HCT116 (cell line): ENCODE measurements around the gene SPTY2D1. TPM values are rescaled to one million over a fixed set of nuclear protein-coding genes. Genes with fewer than 3 reads are reported as not detected.

Source experiments
- ATAC-seq: fragments of 200-7000 bp; cut with Tn5 transposase; 2 replicates; pipeline ENCODE4 v1.9.1; 2020; ENCODE audit warnings: mild to moderate bottlenecking, moderate library complexity
- BruUV-seq: library from RNA; stranded (reverse); fragments of 400-500 nt; replicated peaks from 2 replicates; lab custom pipeline; 2021; lab: Mats Ljungman, UMichigan
- CTCF ChIA-PET: fragments of 300-600 bp; sonication (Branson Sonifier 250); formaldehyde crosslinking; loops from one replicate; lab custom pipeline; 2021; ENCODE audit warnings: antibody characterized with exemption; lab: Charles Lee
- POLR2A ChIA-PET: fragments of 300-600, 350-600 bp; sonication (Branson Sonifier 250); formaldehyde crosslinking; loops from one replicate; lab custom pipeline; 2021; ENCODE audit warnings: antibody characterized with exemption; lab: Charles Lee
- RAD21 ChIA-PET, 2 experiments: fragments of 300-600 bp; sonication (Branson Sonifier 250); formaldehyde crosslinking; loops; one replicate each; lab custom pipeline; 2023; ENCODE audit warnings: low total read pairs in 2 of 2; ENCODE audit not compliant: uncharacterized antibody in 2 of 2, unreplicated experiment in 2 of 2, low non-redundant PET in 1 of 2; lab: Charles Lee
- DNase-seq: peaks from one replicate; pipeline ENCODE4 v3.0.0-alpha.2; 2010; ENCODE audit warnings: low read depth, low spot score
- H2AFZ ChIP-seq: fragments of 200-600 bp; shearing (Covaris generic), sonication (generic); 2 replicates; pipeline ENCODE4 v1.6.1; 2017; ENCODE audit warnings: low read depth, mixed run types, mixed read lengths, antibody characterized with exemption, low read length; ENCODE audit not compliant: poor library complexity, severe bottlenecking
- H3K27ac ChIP-seq: 2 replicates; pipeline ENCODE4 v1.5.1; 2012; ENCODE audit warnings: low read depth, low read length
- H3K27me3 ChIP-seq: fragments of 200-600 bp; sonication (generic); 2 replicates; pipeline ENCODE4 v1.6.1; 2016; ENCODE audit warnings: mixed run types, low read length, mixed read lengths; ENCODE audit not compliant: insufficient read depth
- H3K36me3 ChIP-seq, 2 experiments: fragments of 200-500 bp in 1 of 2; fragments of 200-600 bp in 1 of 2; sonication (Bioruptor generic) in 1 of 2; sonication (generic) in 1 of 2; 2 replicates each; pipeline versions ENCODE4 v1.5.1 to v1.6.1; 2014 to 2016; ENCODE audit warnings: low read length in 2 of 2, inconsistent platforms in 1 of 2, mixed read lengths in 1 of 2, mixed run types in 1 of 2; ENCODE audit not compliant: insufficient read depth in 2 of 2, control insufficient read depth in 1 of 2
- H3K4me1 ChIP-seq, 2 experiments: fragments of 200-600 bp in 1 of 2; sonication (generic) in 1 of 2; 2 replicates each; pipeline versions ENCODE4 v1.5.1 to v1.6.1; 2012 to 2017; ENCODE audit warnings: low read length in 2 of 2, inconsistent platforms in 1 of 2, mild to moderate bottlenecking in 1 of 2, mixed read lengths in 1 of 2, mixed run types in 1 of 2, moderate library complexity in 1 of 2; ENCODE audit not compliant: insufficient read depth in 2 of 2, control insufficient read depth in 1 of 2
- H3K4me2 ChIP-seq: fragments of 200-600 bp; sonication (generic); 2 replicates; pipeline ENCODE4 v1.6.1; 2017; ENCODE audit warnings: mixed run types, low read length, mixed read lengths
- H3K4me3 ChIP-seq, 2 experiments: fragments of 200-600 bp in 1 of 2; sonication (generic) in 1 of 2; replicated peaks in 1 of 2; 2 replicates each; pipeline ENCODE4 v1.5.1; 2011 to 2016; ENCODE audit warnings: low read length in 2 of 2, control low read depth in 1 of 2, low read depth in 1 of 2, mild to moderate bottlenecking in 1 of 2, mixed read lengths in 1 of 2, mixed run types in 1 of 2
- H3K79me2 ChIP-seq: fragments of 200-600 bp; sonication (generic); 2 replicates; pipeline ENCODE4 v1.6.1; 2017; ENCODE audit warnings: mild to moderate bottlenecking, mixed run types, low read length, moderate library complexity, mixed read lengths; ENCODE audit not compliant: insufficient read depth
- H3K9ac ChIP-seq: fragments of 200-600 bp; sonication (generic); 2 replicates; pipeline ENCODE4 v1.6.1; 2016; ENCODE audit warnings: low read length, mixed read lengths
- H3K9me2 ChIP-seq: fragments of 200-600 bp; sonication (generic), shearing (Covaris generic); 2 replicates; pipeline ENCODE4 v1.6.1; 2017; ENCODE audit warnings: mixed run types, mild to moderate bottlenecking, moderate library complexity; ENCODE audit not compliant: insufficient read depth
- H3K9me3 ChIP-seq, 2 experiments: fragments of 200-500 bp in 1 of 2; fragments of 200-600 bp in 1 of 2; sonication (Bioruptor generic) in 1 of 2; sonication (generic) in 1 of 2; 2 replicates each; pipeline ENCODE4 v1.6.1; 2014 to 2017; ENCODE audit warnings: low read length in 2 of 2, mixed read lengths in 2 of 2, inconsistent platforms in 1 of 2, low read depth in 1 of 2, mild to moderate bottlenecking in 1 of 2, mixed run types in 1 of 2, moderate library complexity in 1 of 2; ENCODE audit not compliant: control insufficient read depth in 1 of 2, insufficient read depth in 1 of 2
- H4K20me1 ChIP-seq: fragments of 200-600 bp; sonication (generic), shearing (Covaris generic); 2 replicates; pipeline ENCODE4 v1.6.1; 2017; ENCODE audit warnings: mixed run types, mild to moderate bottlenecking, moderate library complexity; ENCODE audit not compliant: insufficient read depth
- CBX3 ChIP-seq: IDR thresholded peaks from 2 replicates; pipeline ENCODE4 v1.6.1; 2012; ENCODE audit warnings: low read depth
- CEBPB ChIP-seq: IDR thresholded peaks from 2 replicates; pipeline ENCODE4 v1.6.1; 2012; ENCODE audit warnings: low read depth
- ELF1 ChIP-seq: IDR thresholded peaks from 2 replicates; pipeline ENCODE4 v1.6.1; 2012; ENCODE audit warnings: low read depth, borderline replicate concordance
- EZH2 ChIP-seq: fragments of 200-600 bp; sonication (generic); IDR thresholded peaks from 2 replicates; pipeline ENCODE4 v1.6.1; 2017; ENCODE audit warnings: antibody characterized with exemption, mixed run types
- FOSL1 ChIP-seq: IDR thresholded peaks from 2 replicates; pipeline ENCODE4 v1.6.1; 2012; ENCODE audit warnings: low read depth
- JUND ChIP-seq: IDR thresholded peaks from 2 replicates; pipeline ENCODE4 v1.6.1; 2012
- MAX ChIP-seq: IDR thresholded peaks from 2 replicates; pipeline ENCODE4 v1.6.1; 2012
- POLR2A ChIP-seq: IDR thresholded peaks from 2 replicates; pipeline ENCODE4 v1.7.0; 2011; ENCODE audit warnings: borderline replicate concordance; ENCODE audit not compliant: insufficient read depth, insufficient read length; ENCODE audit errors: extremely low read depth
- REST ChIP-seq: IDR thresholded peaks from 2 replicates; pipeline ENCODE4 v1.6.1; 2012; ENCODE audit warnings: low read depth
- SRF ChIP-seq: IDR thresholded peaks from 2 replicates; pipeline ENCODE4 v1.6.1; 2012; ENCODE audit warnings: low read depth
- TCF7L2 ChIP-seq: IDR thresholded peaks from 2 replicates; pipeline ENCODE4 v1.7.0; 2011; ENCODE audit warnings: borderline replicate concordance, inconsistent platforms; ENCODE audit not compliant: insufficient read depth, insufficient read length; ENCODE audit errors: extremely low read depth
- YY1 ChIP-seq: IDR thresholded peaks from 2 replicates; pipeline ENCODE4 v1.6.1; 2011; ENCODE audit warnings: low read length, low read depth, moderate library complexity, mild to moderate bottlenecking; ENCODE audit not compliant: insufficient replicate concordance; ENCODE audit errors: extremely low read depth
- ZBTB33 ChIP-seq: IDR thresholded peaks from 2 replicates; pipeline ENCODE4 v1.6.1; 2011; ENCODE audit warnings: mild to moderate bottlenecking, low read length, moderate library complexity; ENCODE audit not compliant: insufficient replicate concordance; ENCODE audit errors: extremely low read depth
- ZFX ChIP-seq: fragments of 450-650 bp; IDR thresholded peaks from 2 replicates; pipeline ENCODE4 v1.6.1; 2017
- intact Hi-C: fragments of 100-400 bp; cut with micrococcal nuclease; formaldehyde crosslinking; loops from 2 replicates; pipeline ENCODE4 v1.10.0; 2022
- total RNA-seq: library from RNA; stranded (reverse); gene quantifications from one replicate; pipeline ENCODE4 v1.2.1, GENCODE V29; 2021; ENCODE audit not compliant: unreplicated experiment
- TF ChIP-seq, protein P1 (sequence below): IDR thresholded peaks from 2 replicates; pipeline ENCODE4 v1.6.1; 2012
- TF ChIP-seq, protein P2 (sequence below), 3 experiments: fragments of 200-600 bp in 1 of 3; sonication (generic) in 1 of 3; IDR thresholded peaks in 2 of 3; conservative IDR thresholded peaks in 1 of 3; 2 replicates each; pipeline ENCODE4 v1.5.1; 2012 to 2017; ENCODE audit warnings: low read depth in 2 of 3, low read length in 2 of 3, antibody characterized with exemption in 1 of 3, borderline replicate concordance in 1 of 3, control low read depth in 1 of 3, mild to moderate bottlenecking in 1 of 3, mixed read lengths in 1 of 3, mixed run types in 1 of 3, moderate library complexity in 1 of 3; ENCODE audit not compliant: insufficient read depth in 1 of 3

Gene SPTY2D1
- total RNA-seq, 1 experiment from 2014 or later = 19.7 TPM

DNA sequence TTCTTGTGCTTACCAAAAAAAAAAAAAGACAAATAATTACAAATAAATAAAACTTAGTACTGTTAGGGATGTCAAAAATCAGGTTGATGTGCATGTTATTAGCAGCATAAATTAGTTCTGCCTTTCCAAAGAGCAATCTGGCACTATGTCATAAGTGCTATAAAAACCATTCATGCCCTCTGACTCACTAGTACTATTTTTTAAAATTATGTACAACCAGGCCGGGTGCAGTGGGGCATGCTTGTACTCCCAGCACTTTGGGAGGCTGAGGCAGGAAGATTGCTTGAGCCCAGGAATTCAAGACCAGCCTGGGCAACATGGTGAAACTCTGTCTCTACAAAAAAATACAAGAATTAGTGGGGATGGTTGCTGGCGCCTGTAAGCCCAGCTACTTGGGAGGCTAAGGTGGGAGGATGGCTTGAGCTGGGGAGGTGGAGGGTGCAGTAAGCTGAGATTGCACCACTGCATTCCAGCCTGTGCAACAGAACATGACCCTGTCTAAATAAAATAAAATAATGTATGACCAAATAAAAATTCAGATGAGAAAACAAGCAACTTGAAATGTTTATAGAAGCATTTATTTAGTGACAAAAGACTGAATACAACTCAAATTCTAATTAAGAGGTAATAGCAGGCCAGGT is 70.9 kb downstream of the SPTY2D1 start:
- no peak overlapping the region for H3K4me2 ChIP-seq
- no peaks in the 10 kb centered on the region for H3K4me1 ChIP-seq
- no peak for ATAC-seq
- H2AFZ ChIP-seq = no peak overlapping the region
- POLR2A ChIA-PET = no interaction called here
- CTCF ChIA-PET = no interaction called here
- TF ChIP-seq CBX3 (no peak), POLR2A (no peak), SRF (no peak), TCF7L2 (no peak), MAX (no peak), ZFX (no peak), JUND (no peak), ELF1 (no peak), REST (no peak), ZBTB33 (no peak), EZH2 (no peak), YY1 (no peak), FOSL1 (no peak), CEBPB (no peak)
- TF ChIP-seq, protein P1, sequence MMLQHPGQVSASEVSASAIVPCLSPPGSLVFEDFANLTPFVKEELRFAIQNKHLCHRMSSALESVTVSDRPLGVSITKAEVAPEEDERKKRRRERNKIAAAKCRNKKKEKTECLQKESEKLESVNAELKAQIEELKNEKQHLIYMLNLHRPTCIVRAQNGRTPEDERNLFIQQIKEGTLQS = no peak
- TF ChIP-seq, protein P2, sequence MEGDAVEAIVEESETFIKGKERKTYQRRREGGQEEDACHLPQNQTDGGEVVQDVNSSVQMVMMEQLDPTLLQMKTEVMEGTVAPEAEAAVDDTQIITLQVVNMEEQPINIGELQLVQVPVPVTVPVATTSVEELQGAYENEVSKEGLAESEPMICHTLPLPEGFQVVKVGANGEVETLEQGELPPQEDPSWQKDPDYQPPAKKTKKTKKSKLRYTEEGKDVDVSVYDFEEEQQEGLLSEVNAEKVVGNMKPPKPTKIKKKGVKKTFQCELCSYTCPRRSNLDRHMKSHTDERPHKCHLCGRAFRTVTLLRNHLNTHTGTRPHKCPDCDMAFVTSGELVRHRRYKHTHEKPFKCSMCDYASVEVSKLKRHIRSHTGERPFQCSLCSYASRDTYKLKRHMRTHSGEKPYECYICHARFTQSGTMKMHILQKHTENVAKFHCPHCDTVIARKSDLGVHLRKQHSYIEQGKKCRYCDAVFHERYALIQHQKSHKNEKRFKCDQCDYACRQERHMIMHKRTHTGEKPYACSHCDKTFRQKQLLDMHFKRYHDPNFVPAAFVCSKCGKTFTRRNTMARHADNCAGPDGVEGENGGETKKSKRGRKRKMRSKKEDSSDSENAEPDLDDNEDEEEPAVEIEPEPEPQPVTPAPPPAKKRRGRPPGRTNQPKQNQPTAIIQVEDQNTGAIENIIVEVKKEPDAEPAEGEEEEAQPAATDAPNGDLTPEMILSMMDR (IDR thresholded peaks at IDR 0.05 in 2 of 3, conservative IDR thresholded peaks at IDR 0.05 in 1 of 3; ENCODE audit: borderline replicate concordance in 1 of 3, insufficient read depth in 1 of 3, low read depth in 2 of 3, low read length in 2 of 3) = no peak
- peaks cover 3 to 5% of the 10 kb centered on the region in 2 experiments for H3K36me3 ChIP-seq
- no peak overlapping the region for H3K27ac ChIP-seq
- no peaks in the 10 kb centered on the region for H3K9me3 ChIP-seq
- RAD21 ChIA-PET = no interaction called here
- no peaks in the 10 kb centered on the region for H3K79me2 ChIP-seq
- no peaks in the 10 kb centered on the region for H3K9me2 ChIP-seq
- H3K4me3 ChIP-seq = no peak overlapping the region
- no peak for DNase-seq
- H3K9ac ChIP-seq = no peak overlapping the region
- no peaks in the 10 kb centered on the region for H3K27me3 ChIP-seq
- no peaks in the 10 kb centered on the region for H4K20me1 ChIP-seq
- BruUV-seq = no TSS peak
- intact Hi-C loops = no loop called here
